Lung (tissue), 12 donors: ENCODE data around the gene PNMA1. TPM values are rescaled to one million over a fixed set of nuclear protein-coding genes. Genes with fewer than 3 reads are reported as not detected.
A peak's percentile ranks its signal among the peaks of the same experiment; 100 is the strongest.

Source experiments
- ATAC-seq: fragments of 200-7000 bp; cut with Tn5 transposase; one replicate; pipeline ENCODE4 v1.9.1; 2020; ENCODE audit warnings: moderate number of reproducible peaks; ENCODE audit not compliant: insufficient read depth, low FRiP score
- DNase-seq, 3 donors: peaks; one replicate each; pipeline ENCODE4 v3.0.0-alpha.2; 2013 to 2017
- H3K27ac ChIP-seq, 2 donors: one replicate each; pipeline ENCODE4 v1.5.1; 2013; ENCODE audit warnings: mild to moderate bottlenecking in 2 of 2, moderate library complexity in 2 of 2, control low read depth in 1 of 2, inconsistent platforms in 1 of 2, low read depth in 1 of 2, low read length in 1 of 2
- H3K27me3 ChIP-seq, 3 donors: one replicate each; pipeline ENCODE4 v1.5.1; 2013; ENCODE audit warnings: low read length in 2 of 3; ENCODE audit not compliant: control insufficient read depth in 3 of 3, insufficient read depth in 3 of 3
- H3K36me3 ChIP-seq, 4 donors: one replicate each; pipeline ENCODE4 v1.5.1; 2013; ENCODE audit warnings: low read length in 4 of 4, mild to moderate bottlenecking in 1 of 4, moderate library complexity in 1 of 4; ENCODE audit not compliant: control insufficient read depth in 4 of 4, insufficient read depth in 4 of 4
- H3K4me1 ChIP-seq, 5 donors: one replicate each; pipeline ENCODE4 v1.5.1; 2013; ENCODE audit warnings: low read length in 5 of 5, mild to moderate bottlenecking in 2 of 5, moderate library complexity in 1 of 5; ENCODE audit not compliant: control insufficient read depth in 5 of 5, insufficient read depth in 5 of 5
- H3K4me3 ChIP-seq: one replicate; pipeline ENCODE4 v1.5.1; 2013; ENCODE audit warnings: mild to moderate bottlenecking, control low read depth, moderate library complexity
- H3K9ac ChIP-seq, 2 donors: one replicate each; pipeline ENCODE4 v1.5.1; 2013; ENCODE audit warnings: low read length in 2 of 2, control low read depth in 1 of 2; ENCODE audit not compliant: insufficient read depth in 1 of 2
- H3K9me3 ChIP-seq, 4 donors: one replicate each; pipeline ENCODE4 v1.5.1; 2013; ENCODE audit warnings: low read length in 3 of 4, mild to moderate bottlenecking in 1 of 4, moderate library complexity in 1 of 4; ENCODE audit not compliant: control insufficient read depth in 4 of 4, insufficient read depth in 3 of 4
- WGBS, 2 donors: extraction: QIAGEN DNeasy Blood & Tissue Kit; methylation state at CpG; one replicate each; pipeline ENCODE4 v1.1.7; 2013; 5-methylcytosine and 5-hydroxymethylcytosine counted together
- polyA plus RNA-seq, 2 donors: library from polyadenylated mRNA; stranded (reverse); fragments of 200-250 nt; gene quantifications; one replicate each; pipeline ENCODE4 v1.2.1, GENCODE V29; 2013
- total RNA-seq, 2 donors: library from RNA; depleted of rRNA in 1 of 2; stranded (reverse); fragments of >200 nt in 1 of 2; gene quantifications; one replicate each; pipeline ENCODE4 v1.2.1, GENCODE V29; 2014 to 2021
- TF ChIP-seq, protein P1 (sequence below): IDR thresholded peaks from 2 replicates; pipeline ENCODE4 v1.5.1; 2012; ENCODE audit warnings: mild to moderate bottlenecking; ENCODE audit errors: control extremely low read depth, extremely low read depth
- donor health status: control.
- donor health status: control.
- donor health status: Bipolar disorder and iron deficiency.
- donor health status: healthy.
- donor health status: DM: yes; HTN: yes; CAD: no.

PNMA1 gene
- total and polyA plus RNA-seq, 4 donors, result 11.0 to 34.1 (median 25.7) TPM

DNA sequence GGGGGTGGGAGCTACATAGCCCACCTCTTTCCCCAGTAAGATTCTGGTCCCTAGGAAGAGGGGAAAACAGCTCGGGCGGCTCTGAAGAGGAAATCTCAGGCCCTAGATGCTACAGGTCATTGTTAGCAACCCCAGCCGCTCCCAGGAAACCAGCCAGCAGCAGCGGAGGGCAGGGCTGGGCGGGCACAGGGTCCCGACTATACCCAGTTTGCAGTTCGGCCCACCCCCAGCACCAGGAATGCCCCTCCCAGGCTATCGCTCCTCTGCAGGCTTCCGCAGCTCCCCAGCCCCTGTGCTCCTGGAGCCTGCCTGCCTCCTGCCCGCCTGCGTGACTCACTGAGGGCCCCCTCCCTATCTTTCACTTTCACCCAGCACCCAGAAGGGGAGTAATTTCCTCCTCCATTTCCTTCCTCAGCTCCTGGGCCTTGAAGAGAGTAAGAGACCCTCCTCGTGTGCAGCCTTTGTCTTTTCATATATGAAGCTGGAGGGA lies 27.2 kb upstream of the PNMA1 start:
- ATAC-seq, result peak; percentile 72
- Histone ChIP-seq H3K27ac (peak overlapping the region; percentile 60 to 87), H3K36me3 (peaks cover 0 to 25% (median 20%) of the 10 kb centered on the region in 4 donors), H3K4me3 (no peak overlapping the region), H3K9me3 (no peaks in the 10 kb centered on the region), H3K9ac (peak overlapping the region; percentile 46 to 80), H3K4me1 (peaks cover 34 to 73% (median 67%) of the 10 kb centered on the region in 5 donors), H3K27me3 (no peaks in the 10 kb centered on the region)
- 0 to 1% methylated on average over 12 of the region's 12 CpGs for WGBS, 2 donors
- TF ChIP-seq, protein P1, sequence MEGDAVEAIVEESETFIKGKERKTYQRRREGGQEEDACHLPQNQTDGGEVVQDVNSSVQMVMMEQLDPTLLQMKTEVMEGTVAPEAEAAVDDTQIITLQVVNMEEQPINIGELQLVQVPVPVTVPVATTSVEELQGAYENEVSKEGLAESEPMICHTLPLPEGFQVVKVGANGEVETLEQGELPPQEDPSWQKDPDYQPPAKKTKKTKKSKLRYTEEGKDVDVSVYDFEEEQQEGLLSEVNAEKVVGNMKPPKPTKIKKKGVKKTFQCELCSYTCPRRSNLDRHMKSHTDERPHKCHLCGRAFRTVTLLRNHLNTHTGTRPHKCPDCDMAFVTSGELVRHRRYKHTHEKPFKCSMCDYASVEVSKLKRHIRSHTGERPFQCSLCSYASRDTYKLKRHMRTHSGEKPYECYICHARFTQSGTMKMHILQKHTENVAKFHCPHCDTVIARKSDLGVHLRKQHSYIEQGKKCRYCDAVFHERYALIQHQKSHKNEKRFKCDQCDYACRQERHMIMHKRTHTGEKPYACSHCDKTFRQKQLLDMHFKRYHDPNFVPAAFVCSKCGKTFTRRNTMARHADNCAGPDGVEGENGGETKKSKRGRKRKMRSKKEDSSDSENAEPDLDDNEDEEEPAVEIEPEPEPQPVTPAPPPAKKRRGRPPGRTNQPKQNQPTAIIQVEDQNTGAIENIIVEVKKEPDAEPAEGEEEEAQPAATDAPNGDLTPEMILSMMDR, result no peak
- DNase-seq, result peak; percentile 67 to 79 (median 74)

DNA sequence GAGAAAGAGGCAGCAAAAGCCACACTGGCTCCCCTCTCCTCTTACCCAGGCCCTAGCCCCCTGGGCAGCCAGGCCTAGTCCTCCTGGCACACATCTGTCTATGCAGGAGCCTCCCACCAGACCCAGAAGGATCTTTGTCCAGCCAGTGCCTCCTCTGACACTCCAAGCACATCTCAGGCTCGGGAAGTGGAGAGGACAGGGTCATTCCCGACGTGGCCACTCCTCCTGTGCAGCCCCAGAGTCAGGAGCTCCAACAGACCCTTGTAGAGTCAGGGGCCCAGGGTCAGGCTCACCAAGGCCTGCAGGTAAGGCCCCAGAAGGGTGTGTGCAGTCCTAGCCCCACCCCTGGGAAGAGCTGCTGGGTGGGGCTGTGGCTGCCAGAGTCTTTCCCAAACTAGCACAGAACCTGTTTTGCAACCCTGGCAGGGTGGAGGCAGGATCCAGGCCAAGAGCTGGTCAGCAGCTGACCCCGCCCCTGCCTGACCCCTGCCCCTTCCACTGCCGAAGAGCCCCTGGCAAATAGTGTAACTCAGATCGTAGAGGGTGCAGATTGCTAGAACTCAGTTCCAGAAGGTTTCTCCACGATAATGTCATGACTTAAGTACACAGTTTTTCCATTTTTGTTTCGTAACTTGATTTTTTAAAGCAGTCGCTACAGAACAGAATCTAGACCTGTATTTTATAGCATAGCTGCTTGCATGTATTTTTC lies 26.6 kb upstream of the PNMA1 start:
- TF ChIP-seq, protein P1, result no peak
- Histone ChIP-seq H3K9me3 (no peaks in the 10 kb centered on the region), H3K4me1 (peaks cover 29 to 67% (median 60%) of the 10 kb centered on the region in 5 donors), H3K36me3 (peaks cover under 1 to 27% (median 21%) of the 10 kb centered on the region in 4 donors), H3K27me3 (no peaks in the 10 kb centered on the region), H3K27ac (peak overlapping the region; percentile 65 to 87), H3K9ac (peak overlapping the region; percentile 39 to 43), H3K4me3 (no peak overlapping the region)
- ATAC-seq (peak; percentile 68), DNase-seq (peak; percentile 45 to 72 (median 61))
- 15 to 25% methylated on average over 9 of the region's 9 CpGs for WGBS, 2 donors

DNA sequence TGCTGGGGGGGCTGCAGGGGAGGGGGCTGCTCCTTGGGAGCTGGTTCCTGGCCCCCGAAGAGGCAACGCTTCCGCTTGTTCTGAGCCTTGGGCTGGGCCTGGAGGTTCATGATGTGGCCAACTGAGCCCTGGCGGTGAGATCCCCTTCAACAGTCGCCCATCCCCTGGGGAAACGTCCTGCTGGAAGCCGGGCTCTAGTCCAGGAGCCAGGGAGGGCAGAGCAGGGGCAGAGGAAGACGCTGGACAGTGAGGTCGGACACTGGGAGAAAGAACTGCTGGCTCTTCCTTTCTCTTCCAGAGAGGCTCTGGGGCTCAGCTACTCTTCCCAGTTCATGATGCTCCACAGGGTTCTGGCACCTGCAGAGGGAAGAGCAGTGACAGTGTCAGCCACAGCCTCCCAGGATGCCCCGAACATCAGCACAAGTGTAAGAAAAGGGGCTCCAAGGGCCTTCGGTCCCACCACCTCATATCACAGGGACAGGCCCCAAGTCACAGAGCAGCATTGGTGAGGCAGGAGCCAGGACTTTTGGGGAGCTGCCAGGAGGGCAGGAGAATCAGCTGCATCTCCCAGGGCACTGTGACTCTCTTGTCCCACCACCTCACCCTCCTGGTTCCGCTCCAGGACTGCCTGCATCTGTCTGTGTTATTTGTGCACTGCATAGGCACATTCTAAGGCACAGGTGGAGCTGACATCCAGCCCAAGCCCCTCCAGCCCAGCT lies 25.9 kb upstream of the PNMA1 start:
- DNase-seq, result no peak
- no peak for ATAC-seq
- H3K9ac ChIP-seq, result peak overlapping the region in 1 of 2 donors; percentile 43
- WGBS, 2 donors, result 64 to 79% methylated on average over 12 of the region's 12 CpGs
- peaks cover 4 to 28% (median 24%) of the 10 kb centered on the region in 4 donors for H3K36me3 ChIP-seq
- TF ChIP-seq, protein P1, result no peak
- peaks cover 25 to 59% (median 53%) of the 10 kb centered on the region in 5 donors for H3K4me1 ChIP-seq
- no peak overlapping the region for H3K4me3 ChIP-seq
- peak overlapping the region; percentile 65 to 87 for H3K27ac ChIP-seq
- H3K9me3 ChIP-seq, result no peaks in the 10 kb centered on the region
- H3K27me3 ChIP-seq, result no peaks in the 10 kb centered on the region
